Neuronal stem cell (in vitro differentiated cells): Measurements from ENCODE around the gene SLC7A5.
A peak's percentile ranks its signal among the peaks of the same experiment; 100 is the strongest.
"Not testable (repeated sequence)": the region's sequence is repeated elsewhere in the genome, so short reads cannot be mapped to it uniquely, and the experiment has no call there.

Experiments used
- DNase-seq: peaks from one replicate; pipeline ENCODE4 v3.0.0-alpha.2; 2013; ENCODE audit warnings: low spot score
- H2AFZ ChIP-seq: one replicate; pipeline ENCODE4 v1.6.1; 2013; ENCODE audit warnings: mild to moderate bottlenecking, low read length, inconsistent platforms
- H2AK5ac ChIP-seq: 2 replicates; pipeline ENCODE4 v1.6.1; 2013; ENCODE audit warnings: low read depth, mild to moderate bottlenecking, inconsistent platforms, low read length, moderate library complexity, mixed read lengths
- H2BK120ac ChIP-seq: 2 replicates; pipeline ENCODE4 v1.6.1; 2013; ENCODE audit warnings: low read depth, mild to moderate bottlenecking, inconsistent platforms, low read length, moderate library complexity, mixed read lengths
- H2BK12ac ChIP-seq: one replicate; pipeline ENCODE4 v1.6.1; 2013; ENCODE audit warnings: low read length, inconsistent platforms
- H2BK15ac ChIP-seq: 2 replicates; pipeline ENCODE4 v1.6.1; 2013; ENCODE audit warnings: mild to moderate bottlenecking, low read length, inconsistent platforms, mixed read lengths
- H2BK5ac ChIP-seq: one replicate; pipeline ENCODE4 v1.6.1; 2013; ENCODE audit warnings: inconsistent platforms, mild to moderate bottlenecking, low read length, moderate library complexity
- H3K14ac ChIP-seq: one replicate; pipeline ENCODE4 v1.6.1; 2013; ENCODE audit warnings: low read length, inconsistent platforms
- H3K18ac ChIP-seq: 2 replicates; pipeline ENCODE4 v1.6.1; 2013; ENCODE audit warnings: low read length, inconsistent platforms
- H3K23ac ChIP-seq: 2 replicates; pipeline ENCODE4 v1.6.1; 2013; ENCODE audit warnings: low read depth, mild to moderate bottlenecking, mixed read lengths, low read length, inconsistent platforms; ENCODE audit not compliant: poor library complexity
- H3K27ac ChIP-seq: replicated peaks from 3 replicates; pipeline ENCODE4 v1.5.1; 2013; ENCODE audit warnings: low read length, inconsistent platforms
- H3K27me3 ChIP-seq, 3 experiments: 2 replicates each; pipeline ENCODE4 v1.6.1; 2013; ENCODE audit warnings: low read length in 3 of 3, mild to moderate bottlenecking in 2 of 3, inconsistent platforms in 1 of 3, low read depth in 1 of 3, mixed read lengths in 1 of 3, moderate library complexity in 1 of 3; ENCODE audit not compliant: control insufficient read depth in 3 of 3, insufficient read depth in 3 of 3
- H3K36me3 ChIP-seq, 2 donors: replicated peaks in 1 of 2; 2 replicates each; pipeline ENCODE4 v1.6.1; 2013; ENCODE audit warnings: low read length in 2 of 2; ENCODE audit not compliant: control insufficient read depth in 2 of 2, insufficient read depth in 2 of 2
- H3K4ac ChIP-seq: 2 replicates; pipeline ENCODE4 v1.6.1; 2013; ENCODE audit warnings: inconsistent platforms, mild to moderate bottlenecking, low read length, moderate library complexity
- H3K4me1 ChIP-seq, 2 donors: 1 replicate in 1 of 2; 2 replicates in 1 of 2; pipeline ENCODE4 v1.6.1; 2013; ENCODE audit warnings: low read length in 2 of 2, low read depth in 1 of 2; ENCODE audit not compliant: control insufficient read depth in 2 of 2, insufficient read depth in 1 of 2
- H3K4me2 ChIP-seq: one replicate; pipeline ENCODE4 v1.6.1; 2013; ENCODE audit warnings: mild to moderate bottlenecking, low read length, inconsistent platforms; ENCODE audit not compliant: insufficient read depth, poor library complexity, severe bottlenecking
- H3K4me3 ChIP-seq, 2 donors: 2 replicates each; pipeline ENCODE4 v1.5.1; 2013; ENCODE audit warnings: low read length in 2 of 2, mild to moderate bottlenecking in 2 of 2, inconsistent platforms in 1 of 2, moderate library complexity in 1 of 2
- H3K79me1 ChIP-seq: one replicate; pipeline ENCODE4 v1.6.1; 2013; ENCODE audit warnings: low read depth, mild to moderate bottlenecking, inconsistent platforms, low read length, moderate library complexity
- H3K9ac ChIP-seq: one replicate; pipeline ENCODE4 v1.6.1; 2013; ENCODE audit warnings: mild to moderate bottlenecking, low read depth, low read length, inconsistent platforms; ENCODE audit not compliant: poor library complexity
- H3K9me3 ChIP-seq, 2 donors: replicated peaks in 1 of 2; 2 replicates each; pipeline versions ENCODE3 to v1.6.1; 2013; ENCODE audit warnings: low read length in 2 of 2, mild to moderate bottlenecking in 2 of 2, inconsistent platforms in 1 of 2, low read depth in 1 of 2, mixed read lengths in 1 of 2, moderate library complexity in 1 of 2; ENCODE audit not compliant: control insufficient read depth in 2 of 2, insufficient read depth in 1 of 2
- H4K8ac ChIP-seq: one replicate; pipeline ENCODE4 v1.6.1; 2013; ENCODE audit warnings: low read depth, mild to moderate bottlenecking, inconsistent platforms, low read length, moderate library complexity
- H4K91ac ChIP-seq: one replicate; pipeline ENCODE4 v1.6.1; 2013; ENCODE audit warnings: low read length, low read depth, mild to moderate bottlenecking, inconsistent platforms; ENCODE audit not compliant: poor library complexity
- WGBS, 2 donors: extraction: QIAGEN DNeasy Blood & Tissue Kit; methylation state at CpG; one replicate each; pipeline ENCODE4 v1.1.7; 2013; ENCODE audit warnings: missing lambda C conversion rate in 2 of 2, mixed read lengths in 1 of 2; ENCODE audit not compliant: insufficient read length in 2 of 2, insufficient replicate concordance in 1 of 2; ENCODE audit errors: extremely low coverage in 2 of 2; 5-methylcytosine and 5-hydroxymethylcytosine counted together

SLC7A5 gene

DNA sequence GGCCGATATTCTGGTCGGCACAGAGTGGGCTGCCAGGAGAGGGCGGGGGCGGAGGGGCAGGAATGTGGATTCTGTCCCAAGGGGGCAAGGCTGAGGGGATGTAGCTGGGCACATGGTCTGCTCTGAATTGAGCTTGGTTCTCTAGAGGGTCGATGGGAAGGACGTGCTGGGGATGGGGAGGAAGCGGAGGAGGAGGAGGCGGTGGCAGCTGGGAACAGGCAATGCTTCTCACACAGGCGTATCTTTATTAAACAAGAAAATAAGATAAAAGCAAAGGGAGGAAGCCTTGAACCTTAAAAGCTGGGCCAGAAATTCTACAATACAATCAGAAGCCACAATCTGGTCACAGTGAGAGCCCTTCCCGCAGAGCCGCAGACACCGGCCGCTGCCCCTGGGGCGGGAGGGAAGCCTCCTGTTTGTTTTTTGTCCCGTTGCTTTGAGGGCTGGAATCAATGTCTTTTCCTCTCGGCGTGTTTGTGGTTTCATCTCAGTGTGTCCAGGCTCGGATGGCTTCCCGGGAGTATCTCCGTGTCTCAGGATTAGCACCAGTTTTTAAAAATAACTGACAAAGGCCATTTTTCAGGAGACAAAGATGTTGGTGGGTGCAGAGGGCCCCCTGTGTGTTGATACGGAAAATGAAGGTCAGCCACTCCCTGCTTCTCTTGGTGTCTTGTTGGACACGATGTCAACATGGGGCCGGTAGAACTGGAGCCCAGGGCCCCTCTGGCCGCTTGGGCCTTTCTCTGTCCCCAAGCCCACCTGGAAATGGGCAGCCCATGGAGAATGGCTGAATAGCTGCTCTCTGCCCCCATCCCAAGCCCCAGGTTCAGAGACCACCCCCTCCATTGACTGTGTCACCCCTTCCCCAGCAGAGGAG is 12.3 kb upstream of the SLC7A5 start:
- no peak overlapping the region for H2BK12ac ChIP-seq
- H3K27ac ChIP-seq, result no peak overlapping the region
- H3K4me1 ChIP-seq, result peaks cover 0 to 4% of the 10 kb centered on the region in 2 donors
- H3K4ac ChIP-seq, result no peak overlapping the region
- H3K14ac ChIP-seq, result no peak overlapping the region
- no peak overlapping the region for H2BK15ac ChIP-seq
- H3K9ac ChIP-seq, result no peak overlapping the region
- H3K79me1 ChIP-seq, result no peaks in the 10 kb centered on the region
- no peaks in the 10 kb centered on the region for H3K9me3 ChIP-seq
- H3K4me3 ChIP-seq, result no peak overlapping the region
- no peak for DNase-seq
- no peak overlapping the region for H4K8ac ChIP-seq
- H3K23ac ChIP-seq, result no peak overlapping the region
- H2BK5ac ChIP-seq, result no peak overlapping the region
- H2BK120ac ChIP-seq, result no peak overlapping the region
- H3K18ac ChIP-seq, result no peak overlapping the region
- H2AK5ac ChIP-seq, result no peak overlapping the region
- peak overlapping the region; percentile 11 for H3K4me2 ChIP-seq
- H3K36me3 ChIP-seq, result no peaks in the 10 kb centered on the region
- peaks cover 0 to 11% (median 2%) of the 10 kb centered on the region in 3 experiments for H3K27me3 ChIP-seq
- H2AFZ ChIP-seq, result peak overlapping the region; percentile 87
- WGBS, 2 donors, result no CpG with 5 or more reads among the region's 24 CpGs
- no peak overlapping the region for H4K91ac ChIP-seq

- H3K36me3 ChIP-seq, result no peaks in the 10 kb centered on the region
- H3K14ac ChIP-seq, result no peak overlapping the region
- peak overlapping the region; percentile 63 for H2AK5ac ChIP-seq
- no peak overlapping the region for H2BK12ac ChIP-seq
- no peaks in the 10 kb centered on the region for H3K79me1 ChIP-seq
- H3K4me3 ChIP-seq, result no peak overlapping the region
- no peak overlapping the region for H2BK15ac ChIP-seq
- no peaks in the 10 kb centered on the region for H3K9me3 ChIP-seq
- WGBS, 2 donors, result no CpG with 5 or more reads among the region's 17 CpGs
- no peak overlapping the region for H2AFZ ChIP-seq
- no peak overlapping the region for H3K23ac ChIP-seq
- H3K9ac ChIP-seq, result no peak overlapping the region
- no peak overlapping the region for H4K8ac ChIP-seq
- H3K4ac ChIP-seq, result no peak overlapping the region
- no peak overlapping the region for H3K4me2 ChIP-seq
- H3K4me1 ChIP-seq, result peaks cover 0 to 4% of the 10 kb centered on the region in 2 donors
- no peak overlapping the region for H2BK120ac ChIP-seq
- peak overlapping the region; percentile 58 for H3K18ac ChIP-seq
- H2BK5ac ChIP-seq, result no peak overlapping the region
- H3K27ac ChIP-seq, result no peak overlapping the region
- no peak for DNase-seq
- no peak overlapping the region for H4K91ac ChIP-seq
- H3K27me3 ChIP-seq, result peaks cover 0 to 18% (median 2%) of the 10 kb centered on the region in 3 experiments
These were observed 10.9 kb upstream of the SLC7A5 start for GRCh38 chr16:87880117-87880696.

- not testable (repeated sequence) for H3K9me3 ChIP-seq, H2BK15ac ChIP-seq, H3K9ac ChIP-seq, H3K18ac ChIP-seq, DNase-seq, H3K23ac ChIP-seq, H2BK12ac ChIP-seq, H3K36me3 ChIP-seq, H2BK120ac ChIP-seq, H4K91ac ChIP-seq, H2BK5ac ChIP-seq, H3K79me1 ChIP-seq, H3K14ac ChIP-seq, H2AFZ ChIP-seq, H3K27ac ChIP-seq, H3K4ac ChIP-seq, H3K4me1 ChIP-seq, H3K4me2 ChIP-seq, H2AK5ac ChIP-seq, H4K8ac ChIP-seq
- Histone ChIP-seq H3K27me3 (peaks cover 0 to 25% (median 9%) of the 10 kb centered on the region in 3 experiments), H3K4me3 (peak overlapping the region in 1 of 2 donors; percentile 23)
- no CpG with 5 or more reads among the region's 5 CpGs for WGBS, 2 donors
These were observed 10.2 kb upstream of the SLC7A5 start for GRCh38 chr16:87879411-87880013.

- H3K4me1 ChIP-seq, result peaks cover 0 to 4% of the 10 kb centered on the region in 2 donors
- no peak overlapping the region for H3K4me2 ChIP-seq
- WGBS, 2 donors, result no CpG with 5 or more reads among the region's 5 CpGs
- H3K4ac ChIP-seq, result no peak overlapping the region
- H3K18ac ChIP-seq, result no peak overlapping the region
- no peak overlapping the region for H2BK12ac ChIP-seq
- no peak for DNase-seq
- H3K79me1 ChIP-seq, result no peaks in the 10 kb centered on the region
- no peak overlapping the region for H4K8ac ChIP-seq
- H3K27me3 ChIP-seq, result peaks cover 0 to 27% (median 10%) of the 10 kb centered on the region in 3 experiments
- H3K36me3 ChIP-seq, result no peaks in the 10 kb centered on the region
- no peak overlapping the region for H3K14ac ChIP-seq
- no peak overlapping the region for H2AFZ ChIP-seq
- no peak overlapping the region for H2BK15ac ChIP-seq
- H2BK5ac ChIP-seq, result no peak overlapping the region
- no peak overlapping the region for H3K9ac ChIP-seq
- no peak overlapping the region for H3K23ac ChIP-seq
- H3K9me3 ChIP-seq, result no peaks in the 10 kb centered on the region
- no peak overlapping the region for H4K91ac ChIP-seq
- H3K4me3 ChIP-seq, result no peak overlapping the region
- H2BK120ac ChIP-seq, result no peak overlapping the region
- H2AK5ac ChIP-seq, result no peak overlapping the region
- H3K27ac ChIP-seq, result no peak overlapping the region
These were observed 9.4 kb upstream of the SLC7A5 start for GRCh38 chr16:87878704-87879103.
